Mesenchymal stem cell (in vitro differentiated cells and primary cell): ENCODE results near the gene SIKE1.
"Not testable (repeated sequence)": the region's sequence is repeated elsewhere in the genome, so short reads cannot be mapped to it uniquely, and the experiment has no call there.

Experiments used
- DNase-seq: peaks from one replicate; pipeline ENCODE4 v3.0.0-alpha.2; 2013
- H2AFZ ChIP-seq: one replicate; pipeline ENCODE4 v1.6.1; 2013; ENCODE audit warnings: low read depth, mild to moderate bottlenecking, control low read depth, inconsistent platforms, low read length, moderate library complexity
- H2AK5ac ChIP-seq: 2 replicates; pipeline ENCODE4 v1.6.1; 2013; ENCODE audit warnings: low read length, moderate library complexity, mild to moderate bottlenecking, inconsistent platforms; ENCODE audit not compliant: severe bottlenecking
- H2BK120ac ChIP-seq: one replicate; pipeline ENCODE4 v1.6.1; 2013; ENCODE audit warnings: low read depth, mild to moderate bottlenecking, inconsistent platforms, low read length, moderate library complexity
- H2BK12ac ChIP-seq, 2 experiments: one replicate each; pipeline ENCODE4 v1.6.1; 2013; ENCODE audit warnings: inconsistent platforms in 2 of 2, low read length in 2 of 2, mild to moderate bottlenecking in 2 of 2, moderate library complexity in 2 of 2, control low read depth in 1 of 2
- H2BK15ac ChIP-seq: one replicate; pipeline ENCODE4 v1.6.1; 2013; ENCODE audit warnings: mild to moderate bottlenecking, low read depth, inconsistent platforms; ENCODE audit not compliant: poor library complexity, severe bottlenecking
- H2BK5ac ChIP-seq: 2 replicates; pipeline ENCODE4 v1.6.1; 2013; ENCODE audit warnings: low read depth, mild to moderate bottlenecking, low read length, control low read depth, inconsistent platforms; ENCODE audit not compliant: poor library complexity, severe bottlenecking
- H3K14ac ChIP-seq, 2 experiments: one replicate each; pipeline ENCODE4 v1.6.1; 2013; ENCODE audit warnings: inconsistent platforms in 2 of 2, low read length in 2 of 2, control low read depth in 1 of 2, mild to moderate bottlenecking in 1 of 2, moderate library complexity in 1 of 2
- H3K18ac ChIP-seq, 2 experiments: one replicate each; pipeline ENCODE4 v1.6.1; 2013; ENCODE audit warnings: inconsistent platforms in 2 of 2, low read length in 2 of 2, control low read depth in 1 of 2, low read depth in 1 of 2, mild to moderate bottlenecking in 1 of 2
- H3K23ac ChIP-seq, 2 experiments: one replicate each; pipeline ENCODE4 v1.6.1; 2013; ENCODE audit warnings: inconsistent platforms in 2 of 2, low read length in 2 of 2, mild to moderate bottlenecking in 2 of 2, moderate library complexity in 2 of 2, control low read depth in 1 of 2
- H3K27ac ChIP-seq: 2 replicates; pipeline ENCODE4 v1.5.1; 2013; ENCODE audit warnings: mild to moderate bottlenecking, moderate library complexity, low read length, control low read depth, inconsistent platforms; ENCODE audit not compliant: poor library complexity, severe bottlenecking
- H3K27me3 ChIP-seq, 2 experiments: 2 replicates each; pipeline versions ENCODE4 v1.6.1 to v1.7.0; 2013; ENCODE audit warnings: low read length in 2 of 2, mild to moderate bottlenecking in 2 of 2, moderate library complexity in 2 of 2, control low read depth in 1 of 2, inconsistent platforms in 1 of 2; ENCODE audit not compliant: control insufficient read depth in 1 of 2, insufficient read depth in 1 of 2
- H3K36me3 ChIP-seq, 2 experiments: 2 replicates each; pipeline versions ENCODE4 v1.6.1 to v1.7.0; 2013; ENCODE audit warnings: low read length in 2 of 2, control low read depth in 1 of 2, inconsistent platforms in 1 of 2, low read depth in 1 of 2, mild to moderate bottlenecking in 1 of 2; ENCODE audit not compliant: insufficient read depth in 2 of 2, control insufficient read depth in 1 of 2
- H3K4ac ChIP-seq, 2 experiments: one replicate each; pipeline ENCODE4 v1.6.1; 2013; ENCODE audit warnings: inconsistent platforms in 2 of 2, low read length in 2 of 2, mild to moderate bottlenecking in 2 of 2, moderate library complexity in 2 of 2, control low read depth in 1 of 2, low read depth in 1 of 2
- H3K4me1 ChIP-seq: 2 replicates; pipeline ENCODE4 v1.6.1; 2013; ENCODE audit warnings: low read depth, low read length, control low read depth; ENCODE audit not compliant: control insufficient read depth, insufficient read depth
- H3K4me2 ChIP-seq: 2 replicates; pipeline ENCODE4 v1.6.1; 2013; ENCODE audit warnings: low read length, mild to moderate bottlenecking, inconsistent platforms; ENCODE audit not compliant: poor library complexity, severe bottlenecking
- H3K4me3 ChIP-seq, 2 experiments: 2 replicates each; pipeline versions ENCODE4 v1.5.1 to v1.7.0; 2013; ENCODE audit warnings: low read length in 2 of 2, mild to moderate bottlenecking in 2 of 2, control low read depth in 1 of 2, low read depth in 1 of 2; ENCODE audit not compliant: insufficient read depth in 1 of 2
- H3K79me1 ChIP-seq: replicated peaks from 2 replicates; pipeline ENCODE4 v1.6.1; 2013; ENCODE audit warnings: mild to moderate bottlenecking, control low read depth, low read length, inconsistent platforms; ENCODE audit not compliant: poor library complexity, severe bottlenecking
- H3K9ac ChIP-seq: 2 replicates; pipeline ENCODE4 v1.7.0; 2013; ENCODE audit warnings: mild to moderate bottlenecking, low read length, moderate library complexity
- H3K9me3 ChIP-seq: 2 replicates; pipeline ENCODE4 v1.7.0; 2013; ENCODE audit warnings: mild to moderate bottlenecking, low read length; ENCODE audit not compliant: control insufficient read depth
- H4K8ac ChIP-seq: one replicate; pipeline ENCODE4 v1.6.1; 2013; ENCODE audit warnings: inconsistent platforms, mild to moderate bottlenecking, low read length, moderate library complexity
- H4K91ac ChIP-seq: one replicate; pipeline ENCODE4 v1.6.1; 2013; ENCODE audit warnings: mild to moderate bottlenecking, low read length, inconsistent platforms
- WGBS: methylation state at CpG from one replicate; pipeline ENCODE4 v1.1.7; 2013; ENCODE audit warnings: mixed read lengths; 5-methylcytosine and 5-hydroxymethylcytosine counted together

SIKE1 gene

GRCh38 chr1:114779722-114780121, 763 bp downstream of the SIKE1 start:
- H3K9ac ChIP-seq: peak overlapping the region; percentile 91
- H2BK12ac ChIP-seq: no peak overlapping the region
- no peak overlapping the region for H3K4ac ChIP-seq
- peaks cover 11% of the 10 kb centered on the region for H3K79me1 ChIP-seq
- H2AFZ ChIP-seq: no peak overlapping the region
- H4K8ac ChIP-seq: no peak overlapping the region
- no peaks in the 10 kb centered on the region for H3K9me3 ChIP-seq
- H4K91ac ChIP-seq: no peak overlapping the region
- peak overlapping the region; percentile 76 for H3K4me2 ChIP-seq
- H3K4me3 ChIP-seq: peak overlapping the region; percentile 88 to 90
- no peak overlapping the region for H3K18ac ChIP-seq
- no peak overlapping the region for H2BK15ac ChIP-seq
- H3K36me3 ChIP-seq: peaks cover 7 to 38% of the 10 kb centered on the region in 2 experiments
- H2BK5ac ChIP-seq: no peak overlapping the region
- H3K14ac ChIP-seq: no peak overlapping the region
- no peak for DNase-seq
- H3K27ac ChIP-seq: peak overlapping the region; percentile 92
- no peak overlapping the region for H3K23ac ChIP-seq
- no peak overlapping the region for H2BK120ac ChIP-seq
- H3K27me3 ChIP-seq: no peaks in the 10 kb centered on the region
- no peak overlapping the region for H2AK5ac ChIP-seq
- H3K4me1 ChIP-seq: peaks cover 3% of the 10 kb centered on the region

GRCh38 chr1:114776726-114777125, 3.8 kb downstream of the SIKE1 start:
- H4K91ac ChIP-seq, H4K8ac ChIP-seq, H3K4me2 ChIP-seq, H3K27ac ChIP-seq, H3K23ac ChIP-seq, H3K4ac ChIP-seq, H3K9me3 ChIP-seq, H2BK15ac ChIP-seq, H2AFZ ChIP-seq, H3K18ac ChIP-seq, H2BK120ac ChIP-seq, H2BK12ac ChIP-seq, H2AK5ac ChIP-seq, DNase-seq, H2BK5ac ChIP-seq, H3K27me3 ChIP-seq, H3K4me1 ChIP-seq, H3K4me3 ChIP-seq, H3K9ac ChIP-seq, H3K14ac ChIP-seq: not testable (repeated sequence)
- H3K79me1 ChIP-seq: peaks cover 11% of the 10 kb centered on the region
- whole genome bisulfite sequencing: no CpG with 5 or more reads among the region's 4 CpGs
- peaks cover 7 to 67% of the 10 kb centered on the region in 2 experiments for H3K36me3 ChIP-seq

GRCh38 chr1:114771992-114772391, 8.5 kb downstream of the SIKE1 start:
- peaks cover 7 to 74% of the 10 kb centered on the region in 2 experiments for H3K36me3 ChIP-seq
- no peak overlapping the region for H3K4me3 ChIP-seq
- no peak for DNase-seq
- no peak overlapping the region for H2BK5ac ChIP-seq
- H3K9ac ChIP-seq: no peak overlapping the region
- H2BK15ac ChIP-seq: no peak overlapping the region
- H4K91ac ChIP-seq: no peak overlapping the region
- no peak overlapping the region for H3K23ac ChIP-seq
- no peak overlapping the region for H3K4ac ChIP-seq
- no peaks in the 10 kb centered on the region for H3K27me3 ChIP-seq
- H2AK5ac ChIP-seq: no peak overlapping the region
- no peak overlapping the region for H3K18ac ChIP-seq
- H4K8ac ChIP-seq: no peak overlapping the region
- H2BK12ac ChIP-seq: no peak overlapping the region
- peaks cover 9% of the 10 kb centered on the region for H3K79me1 ChIP-seq
- WGBS: no CpG with 5 or more reads among the region's 1 CpG
- H3K9me3 ChIP-seq: no peaks in the 10 kb centered on the region
- no peak overlapping the region for H3K14ac ChIP-seq
- no peak overlapping the region for H2AFZ ChIP-seq
- no peak overlapping the region for H2BK120ac ChIP-seq
- H3K4me1 ChIP-seq: no peaks in the 10 kb centered on the region
- no peak overlapping the region for H3K27ac ChIP-seq
- no peak overlapping the region for H3K4me2 ChIP-seq

GRCh38 chr1:114770989-114771388, 9.5 kb downstream of the SIKE1 start:
- Histone ChIP-seq H3K27ac (no peak overlapping the region), H2BK5ac (no peak overlapping the region), H3K4me2 (no peak overlapping the region), H3K4me3 (no peak overlapping the region), H3K79me1 (peaks cover 8% of the 10 kb centered on the region), H3K18ac (no peak overlapping the region), H2BK120ac (no peak overlapping the region), H2AK5ac (no peak overlapping the region), H4K91ac (no peak overlapping the region), H3K9me3 (no peaks in the 10 kb centered on the region), H2BK12ac (no peak overlapping the region), H3K27me3 (no peaks in the 10 kb centered on the region), H3K4me1 (no peaks in the 10 kb centered on the region), H3K9ac (no peak overlapping the region), H3K36me3 (peaks cover 7 to 69% of the 10 kb centered on the region in 2 experiments), H2AFZ (no peak overlapping the region), H3K14ac (no peak overlapping the region), H3K23ac (no peak overlapping the region), H2BK15ac (no peak overlapping the region), H4K8ac (no peak overlapping the region), H3K4ac (no peak overlapping the region)
- DNase-seq: no peak
- 100% methylated on average over 1 of the region's 1 CpG for WGBS
